GM19372 (cell line): ENCODE results near the gene DECR2.
A peak's percentile ranks its signal among the peaks of the same experiment; 100 is the strongest.
"Not testable (repeated sequence)": the region's sequence is repeated elsewhere in the genome, so short reads cannot be mapped to it uniquely, and the experiment has no call there.

Source experiments
- ATAC-seq: cut with Tn5 transposase; IDR thresholded peaks from one replicate; pipeline ENCODE4 v1.9.1; 2021; ENCODE audit warnings: mild to moderate bottlenecking, low read depth, moderate library complexity; ENCODE audit not compliant: unreplicated experiment

Gene DECR2, protein sequence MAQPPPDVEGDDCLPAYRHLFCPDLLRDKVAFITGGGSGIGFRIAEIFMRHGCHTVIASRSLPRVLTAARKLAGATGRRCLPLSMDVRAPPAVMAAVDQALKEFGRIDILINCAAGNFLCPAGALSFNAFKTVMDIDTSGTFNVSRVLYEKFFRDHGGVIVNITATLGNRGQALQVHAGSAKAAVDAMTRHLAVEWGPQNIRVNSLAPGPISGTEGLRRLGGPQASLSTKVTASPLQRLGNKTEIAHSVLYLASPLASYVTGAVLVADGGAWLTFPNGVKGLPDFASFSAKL

DNA sequence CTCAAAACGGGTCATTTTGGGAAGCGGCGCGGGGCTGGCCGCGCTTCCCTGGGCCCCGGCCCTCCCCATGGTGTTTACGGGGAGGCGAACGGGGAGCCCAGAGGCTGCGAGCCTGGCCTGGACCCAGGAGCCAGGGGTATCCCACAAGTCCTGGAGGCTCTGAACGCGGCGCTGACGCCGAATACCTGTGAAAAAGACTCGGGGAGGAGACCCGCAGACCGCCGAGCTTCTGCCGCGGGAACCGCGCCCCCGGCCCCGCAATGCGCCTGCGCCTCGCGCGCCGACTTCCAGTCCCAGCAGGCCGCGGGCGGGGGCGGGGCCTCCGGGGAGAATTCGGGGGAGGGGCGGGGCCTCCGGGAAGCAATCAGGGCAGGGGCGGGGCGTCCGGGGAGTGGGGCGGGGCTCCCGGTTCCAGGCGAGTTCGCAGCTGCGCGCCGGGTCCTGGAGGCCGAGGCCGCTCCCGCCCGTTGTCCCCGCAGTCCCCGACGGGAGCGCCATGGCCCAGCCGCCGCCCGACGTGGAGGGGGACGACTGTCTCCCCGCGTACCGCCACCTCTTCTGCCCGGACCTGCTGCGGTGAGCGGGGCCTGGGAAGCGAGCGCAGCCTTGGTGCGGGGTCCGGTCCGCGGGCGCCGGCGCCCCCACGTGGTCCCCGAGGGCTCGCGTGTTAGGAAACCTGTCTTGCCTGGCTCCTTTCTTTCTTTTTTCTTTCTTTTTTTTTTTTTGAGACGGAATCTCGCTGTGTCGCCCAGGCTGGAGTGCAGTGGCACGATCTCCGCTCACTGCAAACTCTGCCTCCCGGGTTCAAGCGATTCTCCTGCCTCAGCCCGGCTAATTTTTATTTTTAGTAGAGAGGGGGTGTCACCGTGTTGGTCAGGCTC is at the start of gene DECR2:
DECR2 (plus strand) TSS at position 418 of the 881 bp plus-strand sequence; CDS start at position 497, 79 bp downstream.
- ATAC-seq: peak; percentile 68

DNA sequence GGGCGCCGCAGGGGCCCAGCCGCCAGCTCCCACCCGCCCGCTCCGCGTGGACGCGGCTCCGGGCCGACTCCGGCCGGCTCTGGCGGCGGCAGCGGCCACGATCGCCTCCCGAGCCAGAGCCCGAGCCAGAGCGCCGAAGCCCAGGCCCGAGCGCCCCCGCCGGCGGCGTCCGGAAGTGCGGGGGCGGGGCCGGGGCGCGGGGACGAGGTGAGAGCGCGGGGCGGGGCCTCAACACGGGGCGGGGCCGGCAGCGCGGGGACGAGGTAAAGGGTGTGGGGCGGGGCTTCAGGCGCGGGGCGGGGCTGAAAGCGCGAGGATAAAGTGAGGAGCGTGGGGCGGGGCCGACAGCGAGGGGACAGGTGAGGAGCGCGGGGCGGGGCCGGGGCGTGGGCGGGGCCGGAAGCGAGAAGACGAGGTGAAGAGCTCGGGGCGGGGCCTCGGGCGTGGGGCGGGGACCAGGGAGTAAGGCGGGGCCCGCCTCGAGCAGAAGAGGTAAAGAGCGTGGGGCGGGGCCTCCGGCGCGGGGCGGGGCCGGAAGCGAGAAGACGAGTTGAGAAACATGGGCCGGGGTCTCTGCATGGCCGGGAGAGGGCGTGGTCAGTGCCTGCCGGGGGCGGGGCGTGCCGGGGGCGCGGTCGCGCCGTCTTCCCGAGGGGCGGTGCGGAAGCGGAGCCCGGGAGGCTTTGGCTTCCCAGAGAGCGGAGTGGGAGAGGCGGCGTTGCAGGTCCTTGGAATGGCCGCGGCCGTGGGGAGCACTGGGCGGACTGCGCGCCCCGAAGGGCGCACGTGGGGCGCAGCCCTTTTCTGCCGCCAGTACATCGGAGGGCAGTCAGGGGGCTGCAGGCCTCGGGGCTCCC is 48.9 kb upstream of the DECR2 start, which contains the start of gene AXIN1:
AXIN1 (minus strand) TSS at position 177 of the 857 bp plus-strand sequence. CDS start 5,698 bp downstream, outside the sequence.
- peak; percentile 68 for ATAC-seq

DNA sequence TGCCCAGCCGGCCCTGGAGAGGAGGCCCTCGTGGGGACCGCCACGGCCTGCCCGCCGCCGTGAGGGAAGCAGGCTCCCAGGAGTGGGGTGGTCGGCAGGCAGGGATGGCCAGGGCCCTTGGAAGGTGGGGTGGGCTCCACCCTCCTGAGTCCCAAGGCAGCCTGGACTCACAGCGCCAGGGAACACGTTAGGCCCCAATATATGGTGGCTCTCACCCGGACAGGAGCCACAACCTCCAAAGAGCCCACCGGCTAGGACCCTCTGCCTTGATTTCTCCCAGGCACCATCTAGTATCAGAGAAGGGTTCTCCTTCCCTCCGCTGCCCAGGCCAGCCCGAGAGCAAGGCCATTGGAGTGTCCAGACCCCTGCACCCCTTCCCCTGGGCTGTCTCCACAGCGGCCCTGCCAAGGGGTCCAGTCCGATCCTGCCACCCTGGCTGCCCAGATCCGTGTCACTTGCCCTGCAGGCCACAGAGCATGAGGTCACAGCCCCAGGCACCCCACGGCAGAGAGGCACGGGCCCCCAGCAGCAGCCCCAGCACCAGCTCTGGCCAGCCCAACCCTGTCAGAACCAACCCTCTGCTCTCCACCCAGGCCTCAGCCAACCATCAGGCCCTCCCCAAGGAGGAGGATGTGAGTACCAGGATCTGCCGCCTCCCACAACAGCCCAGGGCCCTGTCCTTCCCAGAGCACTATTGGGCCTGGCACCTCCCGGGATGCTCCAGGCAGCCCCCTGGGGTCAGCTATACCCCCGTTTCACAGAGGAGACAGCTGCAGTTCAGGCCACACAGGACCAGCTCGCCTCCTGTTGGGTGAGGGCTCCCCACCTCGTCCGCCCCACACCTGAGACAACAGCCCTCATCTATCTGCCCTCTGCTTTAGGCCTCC is 48.0 kb upstream of the DECR2 start:
- ATAC-seq: no peak

DNA sequence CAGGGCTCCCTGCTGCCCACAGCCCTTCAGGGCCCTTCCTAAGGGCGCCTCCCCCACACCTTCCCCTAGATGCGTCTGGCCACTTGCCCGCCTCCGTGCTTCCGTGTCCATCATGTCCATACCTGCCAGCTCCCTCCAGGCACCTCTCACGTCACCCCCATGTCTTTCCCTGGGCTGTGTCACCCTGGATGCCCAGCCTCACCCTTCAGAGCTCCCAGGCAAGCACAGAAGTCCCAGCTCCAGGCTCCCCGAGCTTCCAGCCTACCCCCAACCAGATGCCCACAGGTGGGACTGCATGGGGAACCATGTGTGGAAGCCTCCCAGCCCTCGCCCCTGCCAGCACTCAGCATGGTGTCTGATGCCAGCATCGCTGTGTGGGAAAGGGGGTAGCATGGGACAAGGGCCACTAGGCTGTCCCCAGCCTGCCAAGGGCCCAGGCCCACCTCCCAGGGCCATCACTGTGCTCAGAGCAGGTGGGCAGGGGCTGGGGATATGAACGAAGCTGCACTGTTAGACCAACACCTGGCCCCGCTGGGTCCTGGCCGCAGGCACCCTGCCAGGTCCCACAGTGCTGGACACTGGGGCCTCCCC is 47.3 kb upstream of the DECR2 start:
- ATAC-seq: no peak

DNA sequence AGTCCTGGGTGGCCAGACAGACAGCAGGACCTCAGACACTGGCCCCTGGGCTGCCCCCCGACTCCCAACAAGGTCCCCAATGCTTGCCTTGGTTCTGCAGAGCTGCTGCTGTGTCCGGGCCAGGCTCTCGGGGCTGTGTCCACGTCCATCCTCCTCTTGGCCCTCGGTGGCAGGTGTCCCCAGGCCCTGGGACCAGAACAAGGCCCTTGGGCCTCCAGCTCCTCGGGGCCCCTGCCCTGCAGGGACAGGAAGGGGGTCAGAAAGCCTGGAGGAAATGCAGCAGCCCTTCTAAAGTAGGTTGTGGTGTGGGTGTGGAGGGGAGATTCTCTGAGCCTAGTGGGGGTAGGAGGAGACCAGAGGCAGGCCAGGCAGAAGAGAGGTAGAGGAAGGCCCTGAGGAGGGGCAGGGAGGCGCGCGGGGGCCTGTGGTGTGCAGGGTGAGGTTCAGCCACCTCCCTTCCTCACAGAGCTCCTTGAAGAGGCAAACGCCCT is 46.7 kb upstream of the DECR2 start:
- ATAC-seq: no peak

DNA sequence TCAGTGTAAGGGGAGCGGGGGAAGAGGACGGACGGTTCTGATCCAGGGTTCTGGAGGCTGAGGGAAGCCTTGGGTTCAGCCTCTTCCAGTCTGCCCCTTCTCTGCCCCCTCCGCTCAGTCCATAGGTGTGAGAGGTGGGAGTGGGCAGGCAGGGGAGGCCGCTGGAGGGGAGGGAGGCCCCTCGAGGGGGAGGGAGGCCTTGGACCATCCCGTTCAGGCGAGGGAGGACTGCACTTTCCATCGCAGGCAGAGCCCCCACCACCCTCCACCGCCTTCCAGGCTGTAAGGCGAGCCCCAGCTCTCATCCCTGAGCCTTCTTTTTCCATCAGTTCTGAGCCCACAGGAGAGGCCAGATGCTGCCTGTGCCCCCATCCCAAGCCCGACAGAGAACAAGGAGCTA is 44.9 kb upstream of the DECR2 start:
- no peak for ATAC-seq

DNA sequence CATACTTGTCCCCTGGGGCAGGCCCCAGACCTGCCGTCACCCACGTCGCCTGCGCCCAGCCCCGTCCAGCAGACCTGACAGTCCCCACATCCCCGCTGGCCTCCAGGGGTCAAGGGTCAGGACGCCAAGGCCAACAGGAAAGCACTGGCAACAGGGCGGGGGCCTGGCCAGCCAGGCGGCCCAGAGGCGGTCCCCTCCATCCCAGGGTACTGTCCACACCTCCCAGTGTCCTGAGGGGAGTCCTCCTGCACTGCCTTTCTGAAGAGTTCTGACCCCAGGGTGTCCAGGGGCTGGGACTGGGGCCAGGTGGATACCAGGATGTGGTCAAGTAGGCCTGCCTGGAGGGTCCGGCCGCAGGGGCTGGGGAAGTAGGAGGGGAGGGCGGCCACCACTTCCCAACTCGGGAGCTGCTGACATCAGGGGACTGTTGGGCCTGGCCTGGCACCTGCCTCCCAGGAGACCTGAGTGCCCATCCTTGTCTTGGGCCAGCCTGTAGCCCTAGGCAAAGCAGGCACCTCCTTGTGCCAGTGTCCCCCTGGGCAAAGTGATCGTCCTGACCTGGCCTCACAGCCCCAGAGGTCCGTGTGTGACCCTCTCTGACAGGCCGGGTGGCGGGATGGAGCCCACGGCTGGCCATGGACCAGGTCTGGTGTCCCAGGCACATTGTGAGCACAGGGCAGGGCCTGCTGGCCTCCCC is 42.5 kb upstream of the DECR2 start:
- no peak for ATAC-seq

DNA sequence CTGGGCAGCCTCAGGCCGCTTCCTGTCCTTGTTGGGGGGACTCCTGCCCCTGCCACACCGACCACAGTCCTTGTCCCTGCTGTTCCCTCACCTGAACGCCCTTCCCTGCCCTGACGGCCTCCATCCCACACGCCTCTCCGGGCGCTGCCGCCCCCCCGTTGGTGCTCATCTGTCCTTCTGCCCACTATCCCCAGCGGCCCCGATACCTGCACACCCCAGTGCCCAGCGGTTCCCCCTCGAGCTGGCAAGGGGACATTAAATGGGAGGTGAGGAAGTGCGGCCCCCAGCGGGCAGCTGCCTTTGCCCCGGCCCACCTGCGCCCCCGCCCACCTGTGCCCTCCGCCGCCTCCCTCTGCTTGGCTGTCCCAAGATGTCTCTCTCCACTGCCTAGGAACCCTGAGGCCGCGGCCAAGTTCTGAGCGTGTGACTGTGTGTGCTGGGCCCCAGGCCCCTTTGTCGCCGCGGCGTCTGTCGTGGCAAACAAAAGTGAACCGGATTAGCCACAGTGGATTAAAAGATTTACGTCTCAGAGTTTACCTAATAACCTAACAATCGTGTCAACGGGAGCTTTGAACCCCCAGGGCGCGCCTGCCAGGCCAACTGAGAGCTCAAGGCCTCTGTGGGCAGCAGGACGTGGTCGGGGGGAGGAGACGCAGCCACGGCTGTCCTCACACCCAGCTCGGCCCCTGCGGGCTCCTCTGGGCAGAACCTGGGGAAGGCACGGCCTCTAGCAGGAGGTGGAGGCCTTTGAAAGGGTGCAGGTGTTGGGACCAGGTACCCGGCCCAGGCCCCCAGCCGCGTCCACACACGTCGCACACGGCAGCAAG is 41.6 kb upstream of the DECR2 start:
- no peak for ATAC-seq

DNA sequence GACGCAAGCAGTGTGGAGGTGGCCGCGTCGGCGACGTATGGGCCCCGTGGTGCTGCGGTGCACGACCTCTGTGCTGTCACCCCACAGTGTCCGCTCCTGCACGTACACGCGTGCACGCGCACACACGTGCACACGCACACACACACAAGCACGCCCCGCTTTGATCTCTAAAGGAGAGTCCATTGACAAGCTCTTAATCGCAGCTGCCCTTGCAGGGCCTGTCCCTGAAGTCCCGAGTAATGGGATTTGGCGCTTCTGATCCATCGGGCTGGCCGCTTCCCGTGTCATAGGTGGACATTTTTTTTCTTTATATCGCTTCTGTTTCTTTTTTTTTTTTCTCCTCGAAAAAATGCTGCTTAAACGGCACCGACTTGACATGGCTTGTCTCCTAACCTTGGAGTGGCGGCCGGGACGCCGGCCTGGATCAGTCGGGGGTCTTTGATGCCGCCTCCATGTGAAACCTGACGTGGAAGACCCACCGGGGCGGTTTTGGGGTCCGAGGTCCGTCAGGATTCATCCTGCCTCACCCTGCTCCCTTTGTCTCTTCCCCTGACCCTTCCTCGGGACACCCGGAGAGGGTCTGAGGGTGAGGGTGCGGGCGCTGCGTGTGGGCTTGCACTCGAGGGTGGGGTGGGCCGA is 40.9 kb upstream of the DECR2 start:
- no peak for ATAC-seq

DNA sequence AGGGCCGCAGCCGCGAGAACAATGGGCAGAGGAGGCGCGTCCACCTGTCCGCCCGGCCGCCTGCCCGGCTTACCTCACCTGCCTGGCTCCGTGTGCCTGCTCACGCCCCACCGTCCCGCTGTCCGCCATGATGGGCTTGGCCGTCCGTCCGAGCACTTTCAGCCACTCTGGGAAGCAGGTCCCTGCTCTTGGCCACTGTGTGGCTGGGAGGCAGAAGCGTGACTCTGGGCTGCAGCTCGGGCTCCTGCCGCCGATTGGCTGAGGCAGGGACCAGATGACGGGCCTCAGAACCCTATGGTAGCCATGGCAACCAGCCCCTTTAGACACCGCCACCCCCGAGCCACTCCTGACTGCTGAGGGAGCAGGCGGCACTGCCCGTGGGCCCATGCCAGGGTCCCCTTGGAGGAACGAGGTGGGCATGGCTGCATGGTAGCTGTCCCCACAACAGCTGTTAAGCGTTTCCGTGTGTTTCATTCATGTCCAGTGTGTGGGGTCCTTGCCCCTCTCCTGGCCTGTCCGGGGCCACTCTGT is 40.3 kb upstream of the DECR2 start:
- no peak for ATAC-seq

DNA sequence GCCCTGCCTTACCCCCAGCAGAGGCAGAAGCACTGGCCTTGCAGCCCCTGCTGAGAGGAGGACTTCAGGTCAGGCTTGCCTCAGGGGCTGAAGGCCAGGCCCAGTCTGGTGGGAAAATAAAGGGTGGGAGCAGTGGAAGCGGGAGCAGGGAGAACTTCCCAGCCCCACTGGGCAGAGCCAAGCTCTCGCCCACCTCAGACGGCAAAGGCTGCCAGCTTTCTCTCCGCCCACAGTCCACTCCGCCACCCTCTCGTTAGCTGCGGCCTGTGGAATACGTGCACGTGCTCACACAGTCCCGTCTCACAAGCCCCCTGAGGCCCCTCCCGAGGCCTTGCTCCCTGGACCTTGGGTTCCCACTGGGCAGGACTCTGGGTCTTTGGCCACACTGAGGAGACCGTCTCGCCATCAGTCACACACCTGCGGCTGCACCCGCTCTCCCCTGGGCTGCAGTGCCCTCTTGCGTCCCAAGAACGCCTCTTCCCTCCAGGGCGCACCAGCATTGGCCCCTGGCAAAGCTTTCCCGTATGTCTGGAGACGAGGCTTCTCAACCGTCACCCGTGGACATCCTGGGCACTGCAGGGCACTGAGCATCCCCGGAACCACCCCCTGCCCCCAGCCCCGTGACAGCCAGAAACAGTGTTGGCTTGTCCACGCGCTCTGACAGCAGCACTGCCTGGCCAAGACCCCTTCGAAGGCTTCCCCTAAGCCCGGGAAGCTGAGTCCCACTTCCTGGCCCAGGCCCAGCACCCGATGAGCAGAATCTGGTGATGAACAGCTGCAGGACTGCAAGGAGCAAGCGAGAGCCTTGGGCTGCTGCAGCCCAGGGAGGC is 39.6 kb upstream of the DECR2 start:
- no peak for ATAC-seq

DNA sequence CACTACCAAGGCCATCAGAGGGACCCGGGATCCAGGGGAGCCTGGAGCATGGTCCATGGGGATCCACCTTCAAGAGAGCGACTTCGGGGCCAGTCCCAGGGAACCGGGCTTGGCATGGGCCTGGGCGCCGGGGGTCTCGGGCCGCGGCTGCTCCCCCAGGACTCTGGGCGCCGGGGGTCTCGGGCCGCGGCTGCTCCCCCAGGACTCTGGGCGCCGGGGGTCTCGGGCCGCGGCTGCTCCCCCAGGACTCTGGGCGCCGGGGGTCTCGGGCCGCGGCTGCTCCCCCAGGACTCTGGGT is 39.0 kb upstream of the DECR2 start:
- ATAC-seq: not testable (repeated sequence)

DNA sequence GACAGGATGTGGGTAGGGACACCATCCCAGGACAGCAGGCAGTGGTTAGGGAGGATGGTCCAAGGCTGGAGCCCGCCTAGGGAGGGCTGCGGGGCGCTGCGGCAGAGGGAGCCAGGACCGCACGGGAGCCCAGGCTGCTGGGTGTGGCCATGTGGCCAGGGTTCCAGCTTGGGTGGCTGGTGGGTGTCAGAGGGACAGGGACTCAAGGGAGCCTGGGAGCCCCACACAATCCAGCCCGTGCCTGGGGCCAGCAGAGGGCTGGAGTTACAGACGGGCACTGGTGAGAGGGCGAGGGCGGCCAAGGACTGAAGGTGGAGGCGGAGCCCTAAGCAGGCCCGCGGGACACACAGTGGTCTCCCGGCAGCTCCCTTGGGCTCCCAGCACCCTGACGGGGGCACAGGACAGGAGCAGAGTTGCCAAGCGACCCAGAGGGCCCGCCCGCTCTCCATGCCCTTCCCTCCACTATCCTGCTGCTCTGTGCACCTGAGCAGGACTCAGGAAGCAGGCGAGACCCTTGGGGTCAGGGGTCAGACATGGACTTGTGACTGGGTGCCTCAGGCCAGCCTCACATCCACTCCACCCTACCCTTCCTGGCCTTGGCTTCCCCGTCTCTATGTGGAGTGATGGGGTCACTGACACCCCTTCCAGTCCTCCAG is 38.4 kb upstream of the DECR2 start:
- ATAC-seq: no peak

DNA sequence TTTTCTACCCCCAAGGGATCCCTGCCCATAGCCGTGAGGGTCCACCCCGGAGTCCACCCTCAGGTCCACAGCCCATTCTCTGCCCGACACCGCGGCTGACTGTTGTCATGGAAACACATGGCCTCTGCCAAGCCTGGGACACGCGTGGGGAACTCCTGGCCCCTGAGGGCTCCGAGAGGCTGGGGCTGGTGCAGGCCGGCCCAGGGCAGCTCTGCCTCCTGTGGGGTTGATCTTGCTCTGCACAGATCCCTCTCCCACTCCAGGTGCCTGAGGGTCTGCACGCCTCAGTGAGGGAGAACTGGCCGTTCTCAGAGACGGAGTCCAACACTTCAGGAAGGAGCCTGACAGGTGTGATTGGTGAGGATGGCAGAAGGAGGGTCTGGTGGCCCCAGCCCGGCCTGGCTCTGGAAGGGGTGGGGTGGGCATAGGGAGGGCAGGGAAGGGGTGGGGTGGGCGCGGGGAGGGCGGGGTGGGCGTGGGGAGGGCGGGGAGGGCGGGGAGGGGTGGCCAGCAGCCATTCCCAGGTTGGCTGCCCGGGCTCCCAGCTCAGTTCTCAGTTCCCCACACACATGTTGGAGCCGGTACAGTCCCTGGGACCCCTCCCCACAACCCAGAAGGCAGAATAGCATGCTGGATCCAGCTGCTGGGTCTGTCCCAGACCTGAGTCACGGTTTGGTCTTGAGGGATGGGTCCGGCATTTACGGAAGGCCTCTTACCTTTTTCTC is 37.8 kb upstream of the DECR2 start:
- no peak for ATAC-seq
